SHP77 (cell line): Measurements from ENCODE around the gene AGAP3.

ENCODE experiments used
- DNase-seq, 2 experiments: peaks; one replicate each; lab custom pipeline; 2025; lab: John Stamatoyannopoulos, UW

AGAP3 gene

DNA sequence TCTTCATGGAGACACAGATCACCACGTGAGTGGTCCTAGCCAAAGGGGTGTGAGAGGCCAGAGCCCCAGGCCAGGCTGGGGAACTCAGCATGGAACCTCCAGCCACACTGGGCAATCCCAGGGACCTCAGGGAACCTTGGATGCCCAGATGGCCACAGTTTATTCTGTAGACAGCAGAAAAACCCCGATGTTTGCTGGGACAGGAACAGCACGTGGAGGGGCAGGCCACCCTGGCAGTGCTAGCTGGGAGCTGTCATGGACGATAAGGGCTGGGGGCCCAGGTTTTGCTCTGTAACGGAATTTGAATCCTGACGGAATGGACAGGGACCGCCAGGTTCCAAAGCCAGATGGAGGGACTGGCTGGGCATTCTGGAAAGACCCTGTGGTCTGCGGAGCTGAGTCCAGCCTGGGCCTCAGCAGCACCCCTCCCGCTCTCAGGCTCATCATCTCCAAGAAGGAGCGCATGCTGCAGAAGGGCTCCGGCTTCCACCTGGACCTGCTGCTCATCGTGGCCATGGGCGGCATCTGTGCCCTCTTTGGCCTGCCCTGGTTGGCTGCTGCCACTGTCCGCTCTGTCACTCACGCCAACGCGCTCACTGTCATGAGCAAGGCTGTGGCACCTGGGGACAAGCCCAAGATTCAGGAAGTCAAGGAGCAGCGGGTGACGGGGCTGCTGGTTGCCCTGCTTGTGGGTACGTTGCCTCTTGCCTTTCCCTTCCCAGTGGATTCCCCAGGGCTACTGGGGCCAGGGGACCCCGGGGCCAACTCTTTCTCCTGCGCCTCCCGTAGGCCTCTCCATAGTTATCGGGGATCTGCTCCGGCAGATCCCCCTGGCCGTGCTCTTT lies 11.2 kb upstream of the AGAP3 start:
- no peak for DNase-seq

DNA sequence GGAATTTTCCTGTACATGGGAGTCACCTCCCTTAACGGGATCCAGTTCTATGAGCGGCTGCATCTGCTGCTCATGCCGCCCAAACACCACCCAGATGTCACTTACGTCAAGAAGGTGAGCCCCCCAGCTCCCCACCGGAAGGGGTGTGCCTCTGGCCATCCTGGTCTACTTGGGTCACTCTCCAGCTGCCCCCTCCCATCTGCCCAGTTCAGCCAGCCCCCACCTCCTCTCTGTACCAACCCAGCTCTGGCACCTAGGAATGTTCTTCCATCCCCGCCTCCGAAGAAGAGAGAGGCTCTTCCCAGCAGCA lies 10.7 kb upstream of the AGAP3 start:
- DNase-seq = no peak

DNA sequence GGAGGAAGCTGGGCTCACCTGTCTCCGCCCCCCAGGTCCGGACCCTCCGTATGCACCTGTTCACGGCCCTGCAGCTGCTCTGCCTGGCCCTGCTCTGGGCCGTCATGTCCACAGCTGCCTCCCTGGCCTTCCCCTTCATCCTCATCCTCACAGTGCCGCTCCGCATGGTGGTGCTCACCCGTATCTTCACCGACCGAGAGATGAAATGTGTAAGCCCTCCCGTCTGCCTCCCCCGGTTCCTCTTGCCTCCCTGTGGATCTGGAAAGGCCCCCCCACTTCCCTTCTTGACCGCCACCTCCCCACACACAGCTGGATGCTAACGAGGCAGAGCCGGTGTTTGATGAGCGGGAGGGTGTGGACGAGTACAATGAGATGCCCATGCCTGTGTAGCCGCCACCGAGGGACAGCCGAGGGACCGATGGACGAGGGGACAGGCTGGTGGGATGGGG lies 10.3 kb upstream of the AGAP3 start:
- DNase-seq = no peak

DNA sequence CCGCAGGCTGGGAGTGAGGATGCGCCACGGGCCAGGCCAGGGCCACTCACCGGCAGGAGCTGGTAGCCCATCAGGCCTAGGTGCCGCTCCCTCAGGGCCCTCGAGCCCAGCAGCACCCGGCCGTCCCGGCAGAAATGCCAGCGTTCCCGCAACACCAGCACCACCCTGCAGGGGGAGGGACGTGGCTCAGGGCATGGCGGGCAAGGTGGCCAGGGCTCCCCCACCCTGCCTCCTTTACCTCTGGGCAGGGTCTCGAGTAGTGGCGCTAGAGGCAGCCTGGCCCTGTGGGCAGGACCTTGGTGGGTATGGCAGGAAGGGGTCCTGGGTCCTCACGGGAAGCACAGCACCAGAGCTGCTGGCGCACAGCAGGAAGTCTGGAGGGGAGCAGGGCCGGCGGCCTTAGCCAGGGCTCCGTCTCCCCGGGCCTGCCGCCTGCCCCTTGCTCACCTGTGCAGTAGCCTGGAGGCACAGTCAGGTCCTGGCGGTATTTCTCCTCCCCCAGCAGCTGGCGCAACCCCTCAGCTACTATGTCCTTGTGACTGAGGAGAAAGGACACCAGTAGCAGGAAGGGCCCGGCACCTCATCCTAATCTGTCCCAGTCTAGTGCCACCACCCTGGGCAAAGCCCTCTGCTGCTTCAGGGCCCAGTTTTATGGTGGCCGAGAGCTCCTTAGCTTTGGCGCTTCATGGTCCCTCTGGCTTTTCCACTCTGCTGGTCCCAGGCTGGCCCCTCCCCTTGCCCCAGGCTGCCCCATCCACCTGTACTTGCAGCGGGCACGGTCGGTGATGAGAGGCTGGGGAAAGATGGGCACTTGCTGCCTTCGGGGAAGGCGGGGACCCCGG lies 9.2 kb upstream of the AGAP3 start:
- DNase-seq = no peak

DNA sequence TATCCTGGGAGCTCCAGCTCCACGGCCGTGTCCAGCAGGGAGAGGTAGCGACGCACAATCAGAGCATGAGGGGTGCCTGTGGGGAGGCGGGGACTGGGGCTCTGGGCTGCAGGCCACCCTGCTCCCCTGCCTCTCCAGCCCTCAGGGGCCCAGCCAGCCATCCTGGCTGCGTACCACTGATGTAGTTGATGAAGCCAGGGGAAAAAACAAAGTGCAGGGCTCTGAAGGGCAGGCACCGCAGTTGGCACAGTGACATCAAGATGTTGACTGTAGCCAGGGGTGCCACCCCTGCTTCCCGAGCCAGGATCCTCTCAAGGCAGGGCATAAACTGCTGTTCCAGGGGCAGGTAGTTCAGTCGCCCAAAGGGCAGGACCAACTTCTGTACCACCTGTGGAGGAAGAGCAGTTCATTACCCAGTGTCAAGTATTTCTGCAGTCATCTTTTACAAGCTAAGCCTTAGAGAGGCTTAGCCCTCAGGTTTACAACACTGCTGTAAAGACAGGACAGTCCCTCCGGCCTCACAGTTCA lies 8.5 kb upstream of the AGAP3 start:
- DNase-seq = no peak

DNA sequence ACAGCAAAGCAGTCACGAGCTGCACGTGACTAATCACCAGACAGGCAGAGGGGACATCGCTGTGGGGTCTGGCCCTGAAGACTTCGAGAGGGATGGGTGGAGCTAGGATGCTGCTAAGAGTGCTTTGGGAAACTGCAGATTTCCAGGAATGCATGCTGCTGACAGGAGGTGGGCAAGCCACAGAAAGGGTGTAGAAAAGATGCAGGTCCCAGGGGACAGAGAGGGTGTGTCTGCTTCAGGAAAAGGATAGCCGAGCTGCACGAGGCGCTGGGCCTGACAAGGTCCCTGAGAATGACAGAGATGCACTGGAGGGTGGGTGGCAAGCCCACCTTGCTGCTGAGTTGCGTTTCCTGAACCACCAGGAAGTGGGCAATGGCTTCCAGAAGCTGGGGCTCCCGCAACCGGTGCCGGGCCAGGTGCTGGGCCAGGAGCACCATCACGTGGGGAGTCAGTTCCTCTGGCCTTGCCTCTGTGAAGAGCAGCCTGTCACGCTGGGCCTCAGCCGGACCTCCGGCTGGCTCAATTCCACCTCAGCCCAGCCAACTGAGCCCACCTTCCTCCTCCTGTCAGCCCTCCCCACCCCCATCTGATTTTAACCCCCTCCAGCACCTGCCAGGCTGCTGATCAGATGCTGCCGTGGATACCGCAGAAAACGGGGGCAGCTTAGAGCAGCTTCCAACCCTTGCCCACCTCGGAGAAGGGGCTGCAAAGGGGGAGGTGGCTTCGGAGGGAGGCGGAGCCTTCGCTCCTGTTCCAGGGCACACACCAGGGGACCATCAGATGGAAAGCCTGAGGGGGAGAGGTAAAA lies 7.8 kb upstream of the AGAP3 start:
- DNase-seq = no peak

DNA sequence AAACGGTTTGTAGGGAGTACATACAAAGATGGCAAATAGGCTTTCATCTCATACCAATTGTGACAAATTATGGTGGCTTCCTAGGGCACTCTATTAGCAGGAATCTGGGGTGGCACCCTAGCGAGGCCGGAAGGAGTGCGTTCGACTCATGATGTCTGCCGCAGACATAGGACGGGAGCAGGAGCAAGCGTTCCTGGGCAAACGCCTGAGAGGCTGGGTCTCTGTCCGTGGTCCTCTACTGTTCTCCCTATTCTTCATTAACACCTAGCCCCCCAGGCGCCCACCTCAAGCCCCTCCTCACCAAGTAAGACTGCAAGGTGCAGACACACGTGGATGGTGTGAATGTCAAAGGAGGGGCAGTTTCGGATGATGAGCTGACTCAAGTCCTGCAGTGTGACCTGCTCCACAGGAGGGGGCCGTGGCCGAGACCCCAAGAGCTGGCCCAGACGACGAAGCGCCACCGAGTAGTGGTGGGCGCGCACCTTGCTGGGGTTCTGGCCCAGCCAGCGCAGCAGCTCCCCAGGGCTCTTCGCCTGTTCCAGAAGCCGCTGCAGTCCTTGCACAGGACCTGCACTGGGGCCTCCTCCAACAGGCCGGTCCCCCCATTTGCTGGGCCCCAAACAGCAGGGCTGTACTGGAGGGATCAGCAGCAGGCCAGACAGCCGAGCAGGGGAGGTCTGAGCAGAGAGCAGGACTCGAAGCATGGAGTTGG lies 6.9 kb upstream of the AGAP3 start:
- DNase-seq = no peak

DNA sequence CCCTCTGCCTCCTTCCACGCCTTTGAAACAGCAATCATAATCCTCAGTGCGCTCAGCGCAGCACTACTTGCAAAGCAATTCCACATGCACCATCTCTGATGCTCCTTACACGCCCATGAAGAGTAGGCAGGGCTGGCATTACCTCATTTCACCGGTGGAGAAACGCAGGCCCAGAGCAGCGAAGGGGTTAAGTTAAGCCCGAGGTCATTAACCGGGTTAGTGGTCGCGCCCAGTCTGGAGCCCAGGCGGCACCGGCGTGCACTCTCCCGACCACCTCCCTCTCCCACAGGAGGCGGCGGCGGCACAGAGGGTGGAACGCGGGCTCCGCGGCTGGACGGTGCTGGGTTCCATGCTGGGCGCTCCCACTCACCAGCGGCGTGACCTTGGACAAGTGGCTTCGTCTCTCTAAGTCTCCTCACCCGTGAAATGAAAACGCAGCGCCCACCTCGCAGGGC lies 6.2 kb upstream of the AGAP3 start:
- DNase-seq = no peak

DNA sequence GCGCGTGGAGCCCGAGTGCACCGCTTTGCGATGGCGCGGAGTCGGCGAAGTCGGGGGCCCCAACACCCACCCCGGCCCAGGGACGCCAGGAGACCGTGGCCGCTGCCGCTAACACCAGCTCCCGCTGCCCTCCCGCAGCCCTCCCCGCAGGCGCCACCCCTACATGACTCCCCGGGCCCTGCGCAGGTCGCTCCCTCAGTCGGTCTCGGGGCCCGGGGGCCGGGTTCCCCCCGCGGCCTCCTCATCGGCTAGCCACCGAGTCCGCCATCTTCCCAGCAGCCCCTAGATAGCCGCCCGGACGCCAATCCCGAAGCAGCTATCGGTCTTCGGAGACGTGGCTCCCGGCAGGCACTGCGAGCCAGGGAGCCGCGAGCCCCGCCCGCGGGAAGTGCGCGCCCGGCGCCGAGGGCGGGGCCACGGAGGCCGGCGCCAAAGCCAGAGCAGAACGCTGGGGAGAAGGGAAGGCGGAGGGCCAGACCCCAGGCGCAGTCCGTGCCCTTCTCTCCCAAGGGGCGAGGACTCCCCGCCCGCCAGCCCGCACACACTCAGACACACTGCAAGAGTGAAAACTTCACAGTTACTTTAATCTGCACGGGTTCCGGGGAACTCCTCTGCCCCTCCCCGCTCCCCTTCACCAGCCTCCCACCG lies 5.6 kb upstream of the AGAP3 start, which contains the start of gene FASTK:
FASTK (minus strand) TSS at position 288 of the 648 bp plus-strand sequence; CDS start at position 245, 43 bp downstream.
- DNase-seq = peak; percentile 76 to 91

DNA sequence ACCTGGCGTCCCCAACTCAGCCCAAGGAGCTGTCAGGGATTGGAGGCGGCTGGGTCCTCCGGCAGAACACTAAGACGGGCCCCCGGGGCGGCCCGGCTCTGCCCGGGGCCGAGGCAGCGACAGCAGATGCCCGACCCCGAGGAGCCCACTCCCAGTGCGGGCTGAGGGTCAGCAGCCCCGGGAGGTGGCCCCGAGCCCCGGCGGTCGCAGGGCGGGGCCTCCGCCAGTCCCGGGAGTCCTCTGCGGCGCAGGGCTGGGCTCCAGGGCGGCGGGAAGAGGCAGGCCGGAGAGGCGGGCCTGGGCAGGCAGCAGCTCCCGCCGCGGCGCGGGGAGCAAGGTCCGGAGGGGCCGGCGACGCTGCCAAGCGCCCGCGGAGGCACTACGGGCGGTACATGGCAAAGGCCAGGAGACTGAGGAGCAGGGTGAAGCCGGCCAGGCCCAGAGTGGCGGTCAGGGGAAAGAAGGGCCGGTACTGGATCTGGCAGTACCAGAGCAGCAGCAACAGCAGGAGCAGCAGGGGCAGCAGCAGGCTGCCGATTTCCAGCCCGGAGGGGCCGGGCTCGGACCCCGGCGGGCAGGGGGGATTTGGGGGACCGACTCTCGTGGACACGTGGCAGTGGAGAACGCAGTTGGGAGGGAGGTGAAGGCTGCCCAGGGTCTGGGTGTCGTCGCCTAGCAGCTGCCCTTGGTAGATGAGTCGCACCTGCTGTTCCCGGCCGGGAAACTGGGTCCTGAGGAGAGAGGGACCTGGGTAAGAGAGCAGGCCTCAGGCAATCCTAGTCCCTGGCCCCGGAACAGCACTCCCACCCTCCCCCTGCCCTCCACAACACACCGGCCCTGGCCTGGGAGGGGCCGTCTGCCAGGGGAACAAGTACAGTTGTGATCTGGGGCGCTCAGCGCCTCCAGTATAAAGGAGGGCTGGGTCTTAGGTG lies 4.8 kb upstream of the AGAP3 start:
- peak; percentile 22 to 58 for DNase-seq

DNA sequence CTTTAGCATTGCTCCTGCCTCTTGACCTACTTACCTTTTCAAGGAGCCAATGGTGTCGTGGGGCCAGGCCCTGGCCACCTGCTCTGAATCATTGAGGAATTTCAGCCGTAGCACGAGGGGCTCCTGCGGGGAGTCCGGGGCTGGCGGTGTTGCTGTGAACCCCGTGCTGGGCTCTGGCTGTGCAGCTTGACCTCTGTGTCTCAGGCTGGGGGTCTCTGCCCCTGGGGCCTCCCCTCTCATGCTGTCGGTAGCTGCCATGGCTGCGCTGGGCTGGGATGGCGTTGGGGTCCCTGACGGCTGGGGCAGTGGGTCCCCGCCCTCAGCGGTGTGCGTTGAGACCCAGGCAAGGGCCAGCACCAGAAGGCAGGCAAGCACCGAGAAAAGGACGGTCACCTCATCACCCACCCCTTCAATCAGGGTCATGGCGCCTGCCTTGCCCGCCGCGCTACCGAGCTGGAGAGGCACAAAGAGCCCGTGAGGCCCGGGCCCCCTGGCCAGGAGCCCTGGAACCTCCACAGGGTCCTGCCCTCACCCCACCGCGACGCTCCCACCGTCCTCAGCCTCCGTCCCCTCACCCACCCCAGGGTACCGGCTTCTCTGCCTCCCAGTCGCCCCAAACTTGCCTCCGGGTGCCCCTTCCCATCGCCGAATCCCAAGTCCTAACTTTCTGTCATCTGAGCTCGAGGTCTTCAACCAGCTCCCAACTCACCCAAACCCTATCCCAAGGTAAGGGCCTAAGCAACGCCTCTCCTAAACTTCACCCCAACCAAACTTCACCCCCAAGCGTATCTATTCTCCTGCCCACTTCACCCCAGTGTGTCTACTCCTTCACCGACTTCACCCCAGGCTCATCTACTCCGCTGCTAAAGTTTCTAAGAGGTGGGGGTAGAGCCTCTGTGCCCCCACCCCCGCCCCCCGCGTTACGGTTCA lies 3.9 kb upstream of the AGAP3 start:
- DNase-seq = no peak

DNA sequence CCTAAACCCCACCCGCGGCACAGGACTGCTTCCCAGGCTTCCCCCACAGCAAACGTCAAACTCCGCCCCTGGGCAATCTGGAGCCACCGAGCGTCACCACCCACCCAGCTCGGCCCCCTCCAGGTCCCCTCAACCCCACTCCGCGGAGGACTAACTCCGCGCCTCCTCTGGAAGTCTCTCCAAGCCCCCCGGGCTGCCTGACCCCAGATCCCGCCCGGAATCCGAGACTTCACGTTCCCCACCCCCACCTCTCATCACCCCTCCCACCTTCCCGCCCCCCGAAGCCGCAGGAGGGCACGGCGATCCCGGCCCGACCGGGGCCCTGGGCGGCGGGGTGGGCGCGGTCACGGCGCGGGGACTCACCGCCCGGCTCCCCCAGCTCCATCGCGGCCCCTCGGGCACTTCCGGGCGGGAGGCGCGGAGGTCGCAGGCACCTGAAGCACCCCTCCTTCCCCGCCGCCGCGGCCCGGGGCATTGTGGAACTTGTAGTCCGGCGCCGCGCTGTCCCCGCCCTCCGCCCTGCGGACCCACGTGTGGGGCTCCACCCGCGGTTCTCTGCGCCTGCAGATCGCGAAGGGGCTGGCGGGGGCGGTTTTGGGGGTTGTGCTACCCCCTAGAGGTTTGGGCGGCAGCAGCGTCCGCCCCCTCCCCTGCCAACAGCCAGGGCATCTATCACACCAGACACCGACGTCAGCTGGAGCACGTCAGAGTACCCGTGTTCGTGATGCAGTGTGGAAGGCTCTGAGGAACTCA lies 3.0 kb upstream of the AGAP3 start, which contains the start of gene TMUB1:
TMUB1 (minus strand) TSS at position 423 of the 753 bp plus-strand sequence. CDS start 930 bp downstream, outside the sequence.
- DNase-seq = peak; percentile 26 to 82

DNA sequence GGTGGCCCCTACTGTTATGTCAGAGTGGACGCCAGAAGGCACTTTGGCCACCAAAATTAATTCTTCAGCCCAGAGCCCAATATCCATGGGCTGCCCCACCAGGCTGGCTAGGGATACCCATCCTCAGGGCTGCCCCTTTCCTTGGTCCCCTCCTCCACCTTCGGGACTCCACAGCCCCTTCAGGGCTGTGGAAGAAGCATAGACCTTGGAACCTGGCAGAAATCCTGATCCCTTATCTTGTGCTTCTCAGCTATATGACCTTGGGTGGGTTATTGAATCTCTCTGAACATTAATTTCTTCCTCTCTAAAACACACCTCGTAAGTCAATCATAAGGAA lies 2.5 kb upstream of the AGAP3 start:
- no peak for DNase-seq

DNA sequence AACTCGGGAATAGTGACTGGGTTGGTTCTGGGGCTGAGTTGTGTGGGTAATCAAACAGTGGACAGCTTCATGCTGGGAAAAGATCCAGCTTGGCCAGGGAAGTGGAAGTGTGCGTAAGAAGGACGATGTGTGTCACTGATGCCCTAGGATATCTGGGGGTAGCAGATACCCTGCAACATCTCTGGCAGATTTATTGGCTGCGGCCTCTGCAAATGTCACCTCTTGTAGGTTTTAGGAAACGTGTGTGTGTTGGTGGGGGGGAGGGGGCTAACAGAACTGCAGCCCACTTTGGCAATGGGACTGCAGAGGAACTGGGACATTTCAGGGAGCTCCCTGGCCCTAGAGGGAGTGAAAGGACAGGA lies 965 bp upstream of the AGAP3 start:
- no peak for DNase-seq

DNA sequence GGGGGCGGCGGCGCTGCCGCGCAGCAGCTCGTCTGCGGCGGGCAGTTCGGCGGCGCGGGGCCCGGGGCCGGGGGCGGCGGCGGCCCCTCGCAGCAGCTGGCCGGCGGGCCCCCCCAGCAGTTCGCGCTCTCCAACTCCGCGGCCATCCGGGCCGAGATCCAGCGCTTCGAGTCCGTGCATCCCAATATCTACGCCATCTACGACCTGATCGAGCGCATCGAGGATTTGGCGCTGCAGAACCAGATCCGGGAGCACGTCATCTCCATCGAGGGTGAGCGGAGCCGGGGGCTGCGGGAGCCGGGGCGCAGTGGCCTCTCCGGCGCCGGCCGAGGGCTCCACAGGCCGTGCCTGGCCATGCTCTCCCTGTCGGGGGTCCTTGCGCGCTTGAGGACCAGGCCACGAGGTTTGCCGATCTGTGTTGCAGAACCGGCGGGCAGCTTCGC lies 548 bp downstream of the AGAP3 start:
- DNase-seq = no peak

DNA sequence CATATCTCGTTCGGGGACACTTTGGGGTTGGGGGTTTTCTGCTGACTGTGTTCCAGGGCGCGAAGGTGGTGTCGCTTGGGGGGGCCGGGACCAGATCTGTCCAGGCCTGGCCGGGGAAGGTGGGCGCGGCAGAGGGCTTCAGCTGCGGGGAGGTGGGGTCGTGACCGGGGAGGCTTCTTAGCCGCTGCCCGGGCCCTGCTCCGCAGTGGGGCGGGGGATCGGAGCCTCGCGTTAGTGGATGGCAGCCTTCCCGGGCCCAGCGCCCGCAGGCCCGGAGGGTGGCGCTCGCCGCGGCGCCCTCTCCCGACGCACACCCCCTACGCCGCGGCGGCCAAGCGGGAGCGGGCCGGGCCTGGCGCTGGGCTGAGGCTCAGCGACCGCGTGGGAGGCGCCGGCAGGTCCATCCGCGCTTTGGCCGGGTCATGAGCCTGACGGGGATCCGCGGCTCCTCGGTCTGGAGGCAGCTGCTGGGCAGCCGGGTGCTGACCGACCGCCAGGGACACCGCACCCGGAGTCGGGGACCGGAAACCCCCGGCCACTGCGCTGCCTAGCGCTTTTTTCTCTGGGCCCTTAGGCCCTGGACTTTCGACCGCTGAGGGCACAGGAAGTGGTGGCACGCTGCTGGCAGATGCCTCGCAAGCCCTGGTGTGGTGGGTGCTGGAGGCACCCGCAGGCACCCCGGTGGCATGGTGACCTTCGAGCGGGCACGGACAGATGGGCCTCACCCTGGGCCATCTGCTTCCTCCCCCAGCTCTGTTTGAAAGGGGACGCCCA lies 1.2 kb downstream of the AGAP3 start:
- DNase-seq = peak; percentile 16 to 42
